Inflammatory macrophage (primary cell): ENCODE results near the gene ZP2.
"Not testable (repeated sequence)": the region's sequence is repeated elsewhere in the genome, so short reads cannot be mapped to it uniquely, and the experiment has no call there.

Experiments
- DNase-seq, 2 donors: peaks; one replicate each; pipeline ENCODE4 v3.0.0-alpha.2; 2020 to 2022

The ZP2 gene

GRCh38 chr16:21170116-21170515 lies 41.3 kb downstream of the ZP2 start:
- not testable (repeated sequence) for DNase-seq

DNA sequence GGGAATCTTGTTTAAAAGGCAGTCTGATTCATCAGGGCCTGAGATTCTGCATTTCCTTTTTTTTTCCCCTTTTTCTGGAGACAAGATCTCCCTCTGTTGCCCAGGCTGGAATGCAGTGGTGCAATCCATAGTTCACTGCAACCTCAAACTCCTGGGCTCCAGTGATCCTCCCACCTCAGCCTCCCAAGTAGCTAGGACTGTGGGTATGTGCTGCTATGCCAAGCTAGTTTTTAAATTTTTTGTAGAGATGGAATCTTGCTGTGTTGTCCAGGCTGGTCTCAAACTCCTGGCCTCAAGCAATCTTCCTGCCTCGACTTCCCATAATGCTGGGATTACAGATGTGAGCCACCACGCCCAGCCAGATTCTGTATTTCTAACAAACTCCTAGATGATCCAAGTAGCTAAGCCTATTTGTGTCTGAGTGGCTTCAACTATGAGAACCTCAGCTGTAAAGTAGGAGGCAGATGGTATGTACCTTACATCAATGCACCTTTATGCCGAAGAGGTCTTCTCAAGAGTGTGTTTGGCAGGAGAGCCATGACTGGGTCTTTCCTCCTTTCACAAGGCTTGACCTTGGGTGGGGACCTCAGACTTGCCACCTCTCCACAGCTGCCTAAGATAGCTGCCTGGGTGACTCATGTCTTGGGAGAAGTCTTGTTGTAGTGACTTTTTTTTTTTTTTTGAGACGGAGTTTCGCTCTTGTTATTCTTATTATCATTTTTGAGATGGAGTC lies 42.0 kb downstream of the ZP2 start:
- no peak for DNase-seq

GRCh38 chr16:21167929-21168602 lies 43.3 kb downstream of the ZP2 start:
- DNase-seq: no peak

DNA sequence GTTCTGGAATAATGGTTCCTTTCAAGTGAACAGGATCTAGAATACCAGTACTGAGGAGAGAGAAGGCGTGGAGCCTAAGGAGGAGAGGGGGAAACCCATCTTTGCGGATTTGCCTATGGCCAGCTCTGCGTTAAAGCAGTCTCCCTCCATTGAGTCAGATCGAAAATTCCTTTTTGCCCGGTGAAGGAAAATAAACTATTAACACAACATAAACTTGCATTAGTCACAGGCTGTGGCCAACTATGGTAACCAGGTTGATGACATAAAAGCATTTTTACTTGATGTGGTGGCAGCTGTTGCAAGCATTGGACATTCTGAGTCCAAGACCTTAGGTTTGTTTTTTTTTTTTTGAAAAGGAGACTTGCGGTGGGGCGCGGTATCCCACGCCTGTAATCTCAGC lies 44.0 kb downstream of the ZP2 start:
- no peak for DNase-seq

GRCh38 chr16:21166561-21166961 lies 44.8 kb downstream of the ZP2 start:
- no peak for DNase-seq

- no peak for DNase-seq
Measured at GRCh38 chr16:21164521-21165168, 46.7 kb downstream of the ZP2 start.

GRCh38 chr16:21163576-21163975 lies 47.8 kb downstream of the ZP2 start:
- DNase-seq: no peak

DNA sequence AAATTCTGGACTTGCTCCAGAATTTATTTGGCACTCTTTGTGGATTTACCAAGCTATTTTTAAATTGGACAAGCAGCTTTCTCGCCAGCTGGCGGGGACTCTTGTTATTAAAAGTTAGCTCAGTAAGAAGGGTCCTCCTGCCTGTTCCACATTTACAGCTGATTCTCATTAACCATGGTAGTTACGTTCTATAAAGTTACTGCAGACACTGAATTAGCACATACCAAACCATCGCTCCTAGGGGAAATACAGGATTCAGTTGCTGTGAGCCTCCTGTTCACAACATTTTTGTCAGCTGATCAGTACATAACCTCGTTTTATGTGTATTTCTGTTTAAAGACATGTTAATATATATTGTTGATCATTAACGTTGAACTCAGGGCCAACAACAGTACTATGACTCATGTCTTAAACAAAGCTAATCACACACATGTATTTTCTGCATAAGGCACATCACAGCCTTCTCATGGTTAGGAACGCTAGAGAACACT lies 48.7 kb downstream of the ZP2 start:
- DNase-seq: no peak

- no peak for DNase-seq
Measured at GRCh38 chr16:21161211-21161610, 50.2 kb downstream of the ZP2 start.

DNA sequence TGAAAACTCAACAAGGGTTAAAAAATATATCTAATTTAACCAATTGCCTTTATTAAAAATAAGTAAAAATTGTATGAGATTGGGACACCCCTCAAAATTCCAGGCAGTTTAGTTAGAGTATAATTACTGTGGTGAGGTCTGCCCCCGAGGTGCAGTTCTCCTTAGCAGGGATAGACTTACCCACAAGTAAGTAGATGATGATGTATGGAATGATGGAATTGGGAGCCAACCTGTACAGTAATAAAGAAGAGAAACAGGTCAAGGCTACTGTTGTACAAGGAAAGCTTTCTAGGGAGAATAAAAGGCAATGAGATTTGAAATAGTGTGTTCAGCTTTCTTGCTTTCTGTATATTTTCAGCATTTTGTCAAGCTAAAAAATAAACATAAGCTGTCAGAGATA lies 51.1 kb downstream of the ZP2 start:
- no peak for DNase-seq

DNA sequence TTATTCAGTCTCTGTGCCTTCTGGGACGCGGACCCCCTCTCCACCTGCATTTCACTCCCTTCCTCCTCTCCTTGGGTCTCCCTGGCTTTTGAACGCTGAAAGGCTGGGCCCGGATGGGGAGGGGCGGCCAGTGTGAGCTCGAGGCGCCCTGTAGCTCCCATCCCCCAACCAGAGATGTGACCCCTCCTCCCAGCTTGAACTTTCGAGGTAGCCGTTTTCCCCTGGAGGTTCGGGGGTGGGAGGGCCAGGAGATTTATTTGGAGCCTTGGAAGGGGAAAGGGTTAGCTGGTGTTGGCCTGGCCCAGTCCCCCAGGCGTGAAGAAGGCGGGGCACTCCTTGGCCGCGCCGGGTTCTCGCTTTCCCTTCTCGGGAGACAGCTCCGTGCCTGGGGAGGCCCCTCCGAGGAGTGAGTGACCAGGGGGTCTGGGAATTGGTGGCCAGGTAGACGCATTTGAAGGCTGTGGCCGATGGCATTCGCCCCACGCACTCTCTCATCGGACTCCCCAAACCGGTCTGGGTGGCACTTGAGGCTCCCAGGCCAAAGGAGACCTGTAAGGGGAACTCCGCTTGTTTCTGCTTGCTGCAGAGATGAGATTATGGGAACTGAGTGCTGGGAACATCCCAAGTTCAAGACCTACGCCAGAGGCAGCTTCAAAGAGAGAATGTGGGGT lies 52.0 kb downstream of the ZP2 start:
- DNase-seq: peak; percentile 22 to 46

- peak; percentile 81 to 86 for DNase-seq
Measured at GRCh38 chr16:21158208-21159110, 52.9 kb downstream of the ZP2 start, which contains the start of gene LDAF1. LDAF1 (plus strand) TSS chr16:21158674; CDS start chr16:21161183, 2,509 bp downstream.

GRCh38 chr16:21157632-21158031 lies 53.7 kb downstream of the ZP2 start:
- no peak for DNase-seq

- DNase-seq: peak; percentile 32
Measured at GRCh38 chr16:21156767-21157467, 54.5 kb downstream of the ZP2 start.

DNA sequence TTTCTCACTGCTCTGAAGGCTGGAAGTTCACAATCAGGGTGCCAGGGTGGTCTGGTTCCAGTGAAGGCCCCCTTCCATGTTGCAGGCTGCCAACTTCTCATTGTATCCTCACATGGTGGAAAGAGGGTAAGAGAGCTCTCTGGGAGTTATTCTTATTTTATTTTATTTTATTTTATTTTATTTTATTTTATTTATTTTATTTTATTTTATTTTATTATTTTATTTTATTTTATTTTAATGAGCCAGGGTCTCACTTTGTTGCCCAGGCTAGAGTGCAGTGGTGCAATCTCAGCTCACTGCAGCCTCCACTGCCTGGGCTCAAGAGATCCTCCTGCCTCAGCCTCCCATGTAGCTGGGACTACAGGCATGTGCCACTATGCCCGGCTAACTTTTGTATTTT lies 55.4 kb downstream of the ZP2 start:
- DNase-seq: not testable (repeated sequence)

- not testable (repeated sequence) for DNase-seq
Measured at GRCh38 chr16:21153124-21153729, 58.1 kb downstream of the ZP2 start.

GRCh38 chr16:21152160-21153030 lies 59.0 kb downstream of the ZP2 start:
- DNase-seq: not testable (repeated sequence)

DNA sequence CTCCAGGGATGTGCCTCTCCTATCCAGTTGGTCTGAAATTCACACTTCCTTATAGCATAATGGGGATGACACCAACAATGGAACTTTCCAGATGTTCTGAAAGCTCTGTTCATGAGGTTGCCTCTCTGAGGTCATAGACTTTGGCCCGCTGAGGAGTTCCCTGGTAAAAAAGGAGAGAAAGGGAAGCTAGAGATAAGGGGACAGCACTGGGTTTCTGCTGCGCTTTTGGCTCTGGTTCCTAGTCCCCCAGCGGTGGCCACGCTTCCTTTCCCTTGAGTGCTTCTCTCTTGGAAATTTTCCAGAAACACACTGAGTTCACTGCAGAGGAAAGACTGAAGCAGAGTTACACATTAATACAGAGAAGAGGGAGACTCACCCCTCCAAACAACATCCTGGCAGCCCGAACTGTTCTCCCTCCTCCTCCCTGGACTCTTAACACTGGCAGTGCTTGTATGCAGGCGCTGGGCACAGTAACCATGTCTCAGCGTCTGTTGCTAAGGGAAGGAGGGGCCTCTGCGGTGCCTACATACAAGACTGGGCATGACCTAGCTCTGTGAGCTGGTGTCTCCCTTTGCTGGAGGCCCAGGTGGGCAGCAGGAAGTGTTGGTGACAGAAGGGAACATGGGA lies 60.9 kb downstream of the ZP2 start, which contains the start of gene DNAH3:
TSS of gene DNAH3 (minus strand) at position 472 of the 627 bp plus-strand sequence. CDS start 527 bp downstream, outside the sequence.
- DNase-seq: peak; percentile 14 to 34
